OCI-M2 (cell line): ENCODE measurements around the gene SMAD7.

ENCODE experiments used
- DNase-seq: peaks from one replicate; lab custom pipeline; 2025; ENCODE audit not compliant: unreplicated experiment; lab: John Stamatoyannopoulos, UW

The SMAD7 gene

GRCh38 chr18:48917579-48918517 is 32.9 kb downstream of the SMAD7 start:
- no peak for DNase-seq

- DNase-seq = no peak
Measured at GRCh38 chr18:48915626-48916425, 34.9 kb downstream of the SMAD7 start.

- DNase-seq = no peak
Measured at GRCh38 chr18:48914581-48915251, 36.0 kb downstream of the SMAD7 start.

GRCh38 chr18:48913775-48914174 is 37.0 kb downstream of the SMAD7 start:
- DNase-seq = no peak

GRCh38 chr18:48913201-48913600 is 37.6 kb downstream of the SMAD7 start:
- DNase-seq = no peak

GRCh38 chr18:48910972-48911545 is 39.7 kb downstream of the SMAD7 start:
- DNase-seq = no peak

GRCh38 chr18:48909721-48910120 is 41.0 kb downstream of the SMAD7 start:
- no peak for DNase-seq

GRCh38 chr18:48908916-48909315 is 41.8 kb downstream of the SMAD7 start:
- DNase-seq = no peak

- DNase-seq = no peak
Measured at GRCh38 chr18:48905513-48905912, 45.3 kb downstream of the SMAD7 start.

GRCh38 chr18:48904847-48905394 is 45.8 kb downstream of the SMAD7 start:
- no peak for DNase-seq

GRCh38 chr18:48904091-48904490 is 46.7 kb downstream of the SMAD7 start:
- DNase-seq = no peak

- no peak for DNase-seq
Measured at GRCh38 chr18:48902856-48903601, 47.7 kb downstream of the SMAD7 start.

- no peak for DNase-seq
Measured at GRCh38 chr18:48902023-48902855, 48.5 kb downstream of the SMAD7 start.

- DNase-seq = no peak
Measured at GRCh38 chr18:48901145-48902022, 49.4 kb downstream of the SMAD7 start.

GRCh38 chr18:48900469-48900868 is 50.3 kb downstream of the SMAD7 start:
- no peak for DNase-seq

GRCh38 chr18:48899558-48900174 is 51.1 kb downstream of the SMAD7 start:
- DNase-seq = no peak

GRCh38 chr18:48898521-48898920 is 52.2 kb downstream of the SMAD7 start:
- DNase-seq = no peak

GRCh38 chr18:48897531-48897930 is 53.2 kb downstream of the SMAD7 start:
- DNase-seq = no peak
